HCT116 (cell line): Measurements from ENCODE around the gene KRT26. TPM values are rescaled to one million over a fixed set of nuclear protein-coding genes. Genes with fewer than 3 reads are reported as not detected.

Source experiments
- ATAC-seq: fragments of 200-7000 bp; cut with Tn5 transposase; 2 replicates; pipeline ENCODE4 v1.9.1; 2020; ENCODE audit warnings: mild to moderate bottlenecking, moderate library complexity
- BruUV-seq: library from RNA; stranded (reverse); fragments of 400-500 nt; replicated peaks from 2 replicates; lab custom pipeline; 2021; lab: Mats Ljungman, UMichigan
- CTCF ChIA-PET: fragments of 300-600 bp; sonication (Branson Sonifier 250); formaldehyde crosslinking; loops from one replicate; lab custom pipeline; 2021; ENCODE audit warnings: antibody characterized with exemption; lab: Charles Lee
- POLR2A ChIA-PET: fragments of 300-600, 350-600 bp; sonication (Branson Sonifier 250); formaldehyde crosslinking; loops from one replicate; lab custom pipeline; 2021; ENCODE audit warnings: antibody characterized with exemption; lab: Charles Lee
- RAD21 ChIA-PET, 2 experiments: fragments of 300-600 bp; sonication (Branson Sonifier 250); formaldehyde crosslinking; loops; one replicate each; lab custom pipeline; 2023; ENCODE audit warnings: low total read pairs in 2 of 2; ENCODE audit not compliant: uncharacterized antibody in 2 of 2, unreplicated experiment in 2 of 2, low non-redundant PET in 1 of 2; lab: Charles Lee
- DNase-seq: peaks from one replicate; pipeline ENCODE4 v3.0.0-alpha.2; 2010; ENCODE audit warnings: low read depth, low spot score
- H2AFZ ChIP-seq: fragments of 200-600 bp; shearing (Covaris generic), sonication (generic); 2 replicates; pipeline ENCODE4 v1.6.1; 2017; ENCODE audit warnings: low read depth, mixed run types, mixed read lengths, antibody characterized with exemption, low read length; ENCODE audit not compliant: poor library complexity, severe bottlenecking
- H3K27ac ChIP-seq: 2 replicates; pipeline ENCODE4 v1.5.1; 2012; ENCODE audit warnings: low read depth, low read length
- H3K27me3 ChIP-seq: fragments of 200-600 bp; sonication (generic); 2 replicates; pipeline ENCODE4 v1.6.1; 2016; ENCODE audit warnings: mixed run types, low read length, mixed read lengths; ENCODE audit not compliant: insufficient read depth
- H3K36me3 ChIP-seq, 2 experiments: fragments of 200-500 bp in 1 of 2; fragments of 200-600 bp in 1 of 2; sonication (Bioruptor generic) in 1 of 2; sonication (generic) in 1 of 2; 2 replicates each; pipeline versions ENCODE4 v1.5.1 to v1.6.1; 2014 to 2016; ENCODE audit warnings: low read length in 2 of 2, inconsistent platforms in 1 of 2, mixed read lengths in 1 of 2, mixed run types in 1 of 2; ENCODE audit not compliant: insufficient read depth in 2 of 2, control insufficient read depth in 1 of 2
- H3K4me1 ChIP-seq, 2 experiments: fragments of 200-600 bp in 1 of 2; sonication (generic) in 1 of 2; 2 replicates each; pipeline versions ENCODE4 v1.5.1 to v1.6.1; 2012 to 2017; ENCODE audit warnings: low read length in 2 of 2, inconsistent platforms in 1 of 2, mild to moderate bottlenecking in 1 of 2, mixed read lengths in 1 of 2, mixed run types in 1 of 2, moderate library complexity in 1 of 2; ENCODE audit not compliant: insufficient read depth in 2 of 2, control insufficient read depth in 1 of 2
- H3K4me2 ChIP-seq: fragments of 200-600 bp; sonication (generic); 2 replicates; pipeline ENCODE4 v1.6.1; 2017; ENCODE audit warnings: mixed run types, low read length, mixed read lengths
- H3K4me3 ChIP-seq, 2 experiments: fragments of 200-600 bp in 1 of 2; sonication (generic) in 1 of 2; replicated peaks in 1 of 2; 2 replicates each; pipeline ENCODE4 v1.5.1; 2011 to 2016; ENCODE audit warnings: low read length in 2 of 2, control low read depth in 1 of 2, low read depth in 1 of 2, mild to moderate bottlenecking in 1 of 2, mixed read lengths in 1 of 2, mixed run types in 1 of 2
- H3K79me2 ChIP-seq: fragments of 200-600 bp; sonication (generic); 2 replicates; pipeline ENCODE4 v1.6.1; 2017; ENCODE audit warnings: mild to moderate bottlenecking, mixed run types, low read length, moderate library complexity, mixed read lengths; ENCODE audit not compliant: insufficient read depth
- H3K9ac ChIP-seq: fragments of 200-600 bp; sonication (generic); 2 replicates; pipeline ENCODE4 v1.6.1; 2016; ENCODE audit warnings: low read length, mixed read lengths
- H3K9me2 ChIP-seq: fragments of 200-600 bp; sonication (generic), shearing (Covaris generic); 2 replicates; pipeline ENCODE4 v1.6.1; 2017; ENCODE audit warnings: mixed run types, mild to moderate bottlenecking, moderate library complexity; ENCODE audit not compliant: insufficient read depth
- H3K9me3 ChIP-seq, 2 experiments: fragments of 200-500 bp in 1 of 2; fragments of 200-600 bp in 1 of 2; sonication (Bioruptor generic) in 1 of 2; sonication (generic) in 1 of 2; 2 replicates each; pipeline ENCODE4 v1.6.1; 2014 to 2017; ENCODE audit warnings: low read length in 2 of 2, mixed read lengths in 2 of 2, inconsistent platforms in 1 of 2, low read depth in 1 of 2, mild to moderate bottlenecking in 1 of 2, mixed run types in 1 of 2, moderate library complexity in 1 of 2; ENCODE audit not compliant: control insufficient read depth in 1 of 2, insufficient read depth in 1 of 2
- H4K20me1 ChIP-seq: fragments of 200-600 bp; sonication (generic), shearing (Covaris generic); 2 replicates; pipeline ENCODE4 v1.6.1; 2017; ENCODE audit warnings: mixed run types, mild to moderate bottlenecking, moderate library complexity; ENCODE audit not compliant: insufficient read depth
- CBX3 ChIP-seq: IDR thresholded peaks from 2 replicates; pipeline ENCODE4 v1.6.1; 2012; ENCODE audit warnings: low read depth
- ELF1 ChIP-seq: IDR thresholded peaks from 2 replicates; pipeline ENCODE4 v1.6.1; 2012; ENCODE audit warnings: low read depth, borderline replicate concordance
- EZH2 ChIP-seq: fragments of 200-600 bp; sonication (generic); IDR thresholded peaks from 2 replicates; pipeline ENCODE4 v1.6.1; 2017; ENCODE audit warnings: antibody characterized with exemption, mixed run types
- EZH2phosphoT487 ChIP-seq: fragments of 200-600 bp; IDR thresholded peaks from 2 replicates; pipeline ENCODE4 v1.6.1; 2018; ENCODE audit warnings: antibody characterized with exemption, borderline replicate concordance
- FOSL1 ChIP-seq: IDR thresholded peaks from 2 replicates; pipeline ENCODE4 v1.6.1; 2012; ENCODE audit warnings: low read depth
- POLR2AphosphoS5 ChIP-seq: IDR thresholded peaks from 2 replicates; pipeline ENCODE4 v1.6.1; 2011; ENCODE audit warnings: mild to moderate bottlenecking, low read depth, low read length, moderate library complexity
- SIN3A ChIP-seq: IDR thresholded peaks from 2 replicates; pipeline ENCODE4 v1.6.1; 2012; ENCODE audit warnings: low read depth
- SP1 ChIP-seq: IDR thresholded peaks from 2 replicates; pipeline ENCODE4 v1.6.1; 2012; ENCODE audit warnings: low read depth
- TCF7L2 ChIP-seq: IDR thresholded peaks from 2 replicates; pipeline ENCODE4 v1.7.0; 2011; ENCODE audit warnings: borderline replicate concordance, inconsistent platforms; ENCODE audit not compliant: insufficient read depth, insufficient read length; ENCODE audit errors: extremely low read depth
- ZFX ChIP-seq: fragments of 450-650 bp; IDR thresholded peaks from 2 replicates; pipeline ENCODE4 v1.6.1; 2017
- ZNF274 ChIP-seq: fragments of 200-500 bp; sonication (Bioruptor generic); IDR thresholded peaks from 2 replicates; pipeline ENCODE4 v1.6.1; 2014; ENCODE audit warnings: mild to moderate bottlenecking, low read depth, low read length, inconsistent platforms
- intact Hi-C: fragments of 100-400 bp; cut with micrococcal nuclease; formaldehyde crosslinking; loops from 2 replicates; pipeline ENCODE4 v1.10.0; 2022
- total RNA-seq: library from RNA; stranded (reverse); gene quantifications from one replicate; pipeline ENCODE4 v1.2.1, GENCODE V29; 2021; ENCODE audit not compliant: unreplicated experiment
- TF ChIP-seq, protein P1 (sequence below), 3 experiments: fragments of 200-600 bp in 1 of 3; sonication (generic) in 1 of 3; IDR thresholded peaks in 2 of 3; conservative IDR thresholded peaks in 1 of 3; 2 replicates each; pipeline ENCODE4 v1.5.1; 2012 to 2017; ENCODE audit warnings: low read depth in 2 of 3, low read length in 2 of 3, antibody characterized with exemption in 1 of 3, borderline replicate concordance in 1 of 3, control low read depth in 1 of 3, mild to moderate bottlenecking in 1 of 3, mixed read lengths in 1 of 3, mixed run types in 1 of 3, moderate library complexity in 1 of 3; ENCODE audit not compliant: insufficient read depth in 1 of 3
- TF ChIP-seq, protein P2 (sequence below): IDR thresholded peaks from 2 replicates; pipeline ENCODE4 v1.6.1; 2012; ENCODE audit warnings: low read depth
- TF ChIP-seq, protein P3 (sequence below): IDR thresholded peaks from 2 replicates; pipeline ENCODE4 v1.6.1; 2012

Gene KRT26
- total RNA-seq, 1 experiment from 2014 or later: not detected

DNA sequence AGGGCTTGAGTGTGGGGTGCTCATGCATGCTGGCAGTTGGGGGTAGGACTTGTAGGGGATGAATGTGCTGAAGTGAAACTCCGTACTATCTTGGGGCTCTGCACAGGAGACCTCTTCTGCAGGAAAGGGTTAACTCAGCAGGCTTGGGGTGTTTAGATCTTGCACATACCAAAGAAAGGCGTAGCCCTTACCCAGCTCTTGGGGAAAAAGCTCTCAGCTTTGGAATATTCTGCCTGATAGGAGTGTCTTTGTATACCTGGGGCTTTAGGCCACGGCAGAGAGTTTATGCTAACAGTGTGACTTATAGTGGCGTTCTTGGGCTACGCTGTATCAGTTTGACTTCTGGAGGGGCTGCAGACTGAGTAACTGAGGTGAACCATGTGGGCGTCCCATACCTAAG, 38.0 kb downstream of the KRT26 start:
- Histone ChIP-seq H3K4me3 (no peak overlapping the region), H3K9me2 (no peaks in the 10 kb centered on the region), H3K27me3 (no peaks in the 10 kb centered on the region), H3K9me3 (no peaks in the 10 kb centered on the region), H3K4me1 (no peaks in the 10 kb centered on the region), H4K20me1 (no peaks in the 10 kb centered on the region), H2AFZ (no peak overlapping the region), H3K79me2 (no peaks in the 10 kb centered on the region), H3K4me2 (no peak overlapping the region), H3K27ac (no peak overlapping the region), H3K36me3 (no peaks in the 10 kb centered on the region), H3K9ac (no peak overlapping the region)
- no TSS peak for BruUV-seq
- POLR2A ChIA-PET: no interaction called here
- intact Hi-C loops: no loop called here
- CTCF ChIA-PET: no interaction called here
- ATAC-seq (no peak), DNase-seq (no peak)
- RAD21 ChIA-PET: no interaction called here
- no peak for TF ChIP-seq POLR2AphosphoS5
- TF ChIP-seq, protein P1, sequence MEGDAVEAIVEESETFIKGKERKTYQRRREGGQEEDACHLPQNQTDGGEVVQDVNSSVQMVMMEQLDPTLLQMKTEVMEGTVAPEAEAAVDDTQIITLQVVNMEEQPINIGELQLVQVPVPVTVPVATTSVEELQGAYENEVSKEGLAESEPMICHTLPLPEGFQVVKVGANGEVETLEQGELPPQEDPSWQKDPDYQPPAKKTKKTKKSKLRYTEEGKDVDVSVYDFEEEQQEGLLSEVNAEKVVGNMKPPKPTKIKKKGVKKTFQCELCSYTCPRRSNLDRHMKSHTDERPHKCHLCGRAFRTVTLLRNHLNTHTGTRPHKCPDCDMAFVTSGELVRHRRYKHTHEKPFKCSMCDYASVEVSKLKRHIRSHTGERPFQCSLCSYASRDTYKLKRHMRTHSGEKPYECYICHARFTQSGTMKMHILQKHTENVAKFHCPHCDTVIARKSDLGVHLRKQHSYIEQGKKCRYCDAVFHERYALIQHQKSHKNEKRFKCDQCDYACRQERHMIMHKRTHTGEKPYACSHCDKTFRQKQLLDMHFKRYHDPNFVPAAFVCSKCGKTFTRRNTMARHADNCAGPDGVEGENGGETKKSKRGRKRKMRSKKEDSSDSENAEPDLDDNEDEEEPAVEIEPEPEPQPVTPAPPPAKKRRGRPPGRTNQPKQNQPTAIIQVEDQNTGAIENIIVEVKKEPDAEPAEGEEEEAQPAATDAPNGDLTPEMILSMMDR (IDR thresholded peaks at IDR 0.05 in 2 of 3, conservative IDR thresholded peaks at IDR 0.05 in 1 of 3; ENCODE audit: borderline replicate concordance in 1 of 3, insufficient read depth in 1 of 3, low read depth in 2 of 3, low read length in 2 of 3): no peak
- TF ChIP-seq ZNF274: no peak
- TF ChIP-seq TCF7L2: no peak
- no peak for TF ChIP-seq ELF1
- TF ChIP-seq SP1: no peak
- TF ChIP-seq, protein P2, sequence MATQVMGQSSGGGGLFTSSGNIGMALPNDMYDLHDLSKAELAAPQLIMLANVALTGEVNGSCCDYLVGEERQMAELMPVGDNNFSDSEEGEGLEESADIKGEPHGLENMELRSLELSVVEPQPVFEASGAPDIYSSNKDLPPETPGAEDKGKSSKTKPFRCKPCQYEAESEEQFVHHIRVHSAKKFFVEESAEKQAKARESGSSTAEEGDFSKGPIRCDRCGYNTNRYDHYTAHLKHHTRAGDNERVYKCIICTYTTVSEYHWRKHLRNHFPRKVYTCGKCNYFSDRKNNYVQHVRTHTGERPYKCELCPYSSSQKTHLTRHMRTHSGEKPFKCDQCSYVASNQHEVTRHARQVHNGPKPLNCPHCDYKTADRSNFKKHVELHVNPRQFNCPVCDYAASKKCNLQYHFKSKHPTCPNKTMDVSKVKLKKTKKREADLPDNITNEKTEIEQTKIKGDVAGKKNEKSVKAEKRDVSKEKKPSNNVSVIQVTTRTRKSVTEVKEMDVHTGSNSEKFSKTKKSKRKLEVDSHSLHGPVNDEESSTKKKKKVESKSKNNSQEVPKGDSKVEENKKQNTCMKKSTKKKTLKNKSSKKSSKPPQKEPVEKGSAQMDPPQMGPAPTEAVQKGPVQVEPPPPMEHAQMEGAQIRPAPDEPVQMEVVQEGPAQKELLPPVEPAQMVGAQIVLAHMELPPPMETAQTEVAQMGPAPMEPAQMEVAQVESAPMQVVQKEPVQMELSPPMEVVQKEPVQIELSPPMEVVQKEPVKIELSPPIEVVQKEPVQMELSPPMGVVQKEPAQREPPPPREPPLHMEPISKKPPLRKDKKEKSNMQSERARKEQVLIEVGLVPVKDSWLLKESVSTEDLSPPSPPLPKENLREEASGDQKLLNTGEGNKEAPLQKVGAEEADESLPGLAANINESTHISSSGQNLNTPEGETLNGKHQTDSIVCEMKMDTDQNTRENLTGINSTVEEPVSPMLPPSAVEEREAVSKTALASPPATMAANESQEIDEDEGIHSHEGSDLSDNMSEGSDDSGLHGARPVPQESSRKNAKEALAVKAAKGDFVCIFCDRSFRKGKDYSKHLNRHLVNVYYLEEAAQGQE: no peak
- TF ChIP-seq FOSL1: no peak
- TF ChIP-seq, protein P3, sequence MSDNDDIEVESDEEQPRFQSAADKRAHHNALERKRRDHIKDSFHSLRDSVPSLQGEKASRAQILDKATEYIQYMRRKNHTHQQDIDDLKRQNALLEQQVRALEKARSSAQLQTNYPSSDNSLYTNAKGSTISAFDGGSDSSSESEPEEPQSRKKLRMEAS: no peak
- no peak for TF ChIP-seq EZH2
- no peak for TF ChIP-seq ZFX
- TF ChIP-seq CBX3: no peak
- TF ChIP-seq EZH2phosphoT487: no peak
- TF ChIP-seq SIN3A: no peak
